Activated CD4-positive, alpha-beta T cell treated with anti-CD3 and anti-CD28 coated beads, Interleukin-2, Interleukin-4, amounts not matched to agents 100 ng/mL and 50 ng/mL, durations not matched to agents 16 hours and 8 hours (primary cell): ENCODE measurements around the gene DYNLL2.
"Not testable (repeated sequence)": the region's sequence is repeated elsewhere in the genome, so short reads cannot be mapped to it uniquely, and the experiment has no call there.

Experiments used
- DNase-seq: peaks from one replicate; pipeline ENCODE4 v3.0.0-alpha.2; 2020; ENCODE audit warnings: low spot score

The DYNLL2 gene

DNA sequence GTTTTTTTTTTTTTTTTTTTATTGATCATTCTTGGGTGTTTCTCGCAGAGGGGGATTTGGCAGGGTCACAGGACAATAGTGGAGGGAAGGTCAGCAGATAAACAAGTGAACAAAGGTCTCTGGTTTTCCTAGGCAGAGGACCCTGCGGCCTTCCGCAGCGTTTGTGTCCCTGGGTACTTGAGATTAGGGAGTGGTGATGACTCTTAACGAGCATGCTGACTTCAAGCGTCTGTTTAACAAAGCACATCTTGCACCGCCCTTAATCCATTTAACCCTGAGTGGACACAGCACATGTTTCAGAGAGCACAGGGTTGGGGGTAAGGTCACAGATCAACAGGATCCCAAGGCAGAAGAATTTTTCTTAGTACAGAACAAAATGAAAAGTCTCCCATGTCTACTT, 10.0 kb upstream of the DYNLL2 start:
- not testable (repeated sequence) for DNase-seq

DNA sequence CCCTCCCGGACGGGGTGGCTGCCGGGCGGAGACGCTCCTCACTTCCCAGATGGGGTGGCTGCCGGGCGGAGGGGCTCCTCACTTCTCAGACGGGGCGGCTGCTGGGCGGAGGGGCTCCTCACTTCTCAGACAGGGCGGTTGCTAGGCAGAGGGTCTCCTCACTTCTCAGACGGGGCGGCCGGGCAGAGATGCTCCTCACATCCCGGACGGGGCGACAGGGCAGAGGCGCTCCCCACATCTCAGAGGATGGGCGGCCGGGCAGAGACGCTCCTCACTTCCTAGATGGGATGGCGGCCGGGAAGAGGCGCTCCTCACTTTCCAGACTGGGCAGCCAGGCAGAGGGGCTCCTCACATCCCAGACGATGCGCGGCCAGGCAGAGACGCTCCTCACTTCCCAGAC, 8.8 kb upstream of the DYNLL2 start:
- not testable (repeated sequence) for DNase-seq

DNA sequence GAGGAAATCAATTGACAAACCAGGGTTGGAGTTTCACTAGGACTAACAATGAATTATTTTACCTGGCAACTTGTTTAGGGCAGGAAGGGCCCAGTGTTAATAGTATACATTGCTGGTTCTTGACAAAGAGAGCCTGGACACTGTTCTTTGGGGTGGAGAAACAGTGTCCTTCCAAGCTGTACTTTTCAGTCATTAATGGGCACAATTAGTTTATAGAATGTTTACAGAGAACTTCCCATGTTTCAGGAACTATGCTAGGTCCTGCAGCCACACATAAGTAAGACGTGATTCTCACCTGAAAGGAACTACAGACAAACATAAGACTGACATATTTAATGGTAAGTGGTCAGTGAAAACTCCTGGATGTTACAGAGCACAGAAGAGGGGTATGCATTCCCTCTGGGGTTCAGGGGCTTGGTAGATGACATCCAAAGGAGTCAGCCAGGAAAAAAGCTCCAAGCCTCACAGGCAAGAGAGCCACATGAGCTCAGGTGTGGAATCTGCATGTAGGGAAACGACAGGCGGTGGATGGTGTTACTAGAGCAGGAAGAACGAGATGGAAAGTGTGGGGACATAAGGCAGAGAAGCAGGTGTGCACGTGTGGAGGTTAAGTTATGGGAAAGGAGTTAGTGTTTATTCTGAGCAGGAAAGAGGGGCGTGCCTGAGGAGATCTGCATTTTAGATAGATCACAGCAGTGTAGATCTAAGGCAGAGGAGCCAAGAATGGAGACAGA, 3.8 kb upstream of the DYNLL2 start:
- no peak for DNase-seq

DNA sequence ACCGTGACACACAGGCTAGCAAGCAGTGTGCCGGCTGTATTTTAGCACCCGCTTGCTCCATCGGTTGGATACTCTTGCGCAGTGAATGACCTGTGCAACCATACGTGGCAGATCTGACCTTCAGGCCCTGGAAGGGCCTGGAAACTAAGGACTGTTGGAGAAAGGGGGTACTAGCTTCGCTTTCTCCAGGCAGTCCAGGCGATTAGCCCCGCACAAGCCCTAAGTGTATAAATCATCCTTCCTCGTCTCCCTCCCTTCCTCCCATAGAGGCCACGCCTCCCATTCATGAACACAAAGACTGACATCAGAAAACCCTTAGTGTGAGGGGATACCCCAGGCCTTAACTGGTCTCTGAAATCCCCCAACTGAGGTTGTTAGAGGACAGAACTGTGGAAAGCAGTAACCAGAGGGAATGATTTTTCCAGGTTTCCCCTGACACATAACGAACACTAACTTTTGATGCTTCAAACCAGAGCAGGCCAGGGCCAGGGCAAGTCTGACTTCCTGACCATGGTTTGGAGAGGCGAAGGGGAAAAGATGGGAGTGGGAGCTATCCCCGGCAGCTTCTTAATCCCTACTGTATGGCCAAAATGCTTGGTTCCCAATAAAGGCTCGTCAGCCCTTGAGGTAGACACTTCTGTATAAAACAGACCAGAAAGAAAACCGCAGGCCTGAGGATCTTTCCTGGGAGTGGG, 1.4 kb upstream of the DYNLL2 start:
- DNase-seq: no peak

DNA sequence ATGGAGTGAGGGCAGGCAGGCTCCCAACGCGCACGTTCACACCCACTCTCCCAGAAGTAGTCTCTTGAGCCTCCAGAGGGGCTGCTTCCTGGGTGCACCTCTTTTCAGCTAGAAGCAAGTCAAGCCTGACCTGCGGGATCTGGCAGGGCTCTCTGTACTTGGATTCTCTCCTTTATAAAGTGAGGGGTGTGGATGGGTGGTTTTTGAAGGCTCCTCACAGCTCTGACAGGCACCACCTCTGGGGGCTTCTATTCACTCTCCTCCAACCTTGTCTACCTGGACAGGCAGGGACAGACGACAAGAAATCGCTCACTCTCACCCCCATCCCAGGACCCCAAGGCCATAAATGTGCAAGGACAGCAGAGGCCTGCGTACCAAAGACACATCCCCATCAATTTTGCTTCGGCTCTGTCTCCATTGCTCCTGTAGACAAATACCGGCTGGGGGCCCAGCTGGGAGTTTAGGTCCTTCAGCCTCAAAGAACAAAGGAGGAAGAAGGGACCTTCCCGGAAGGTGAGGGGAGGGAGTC, 814 bp upstream of the DYNLL2 start:
- DNase-seq: no peak

DNA sequence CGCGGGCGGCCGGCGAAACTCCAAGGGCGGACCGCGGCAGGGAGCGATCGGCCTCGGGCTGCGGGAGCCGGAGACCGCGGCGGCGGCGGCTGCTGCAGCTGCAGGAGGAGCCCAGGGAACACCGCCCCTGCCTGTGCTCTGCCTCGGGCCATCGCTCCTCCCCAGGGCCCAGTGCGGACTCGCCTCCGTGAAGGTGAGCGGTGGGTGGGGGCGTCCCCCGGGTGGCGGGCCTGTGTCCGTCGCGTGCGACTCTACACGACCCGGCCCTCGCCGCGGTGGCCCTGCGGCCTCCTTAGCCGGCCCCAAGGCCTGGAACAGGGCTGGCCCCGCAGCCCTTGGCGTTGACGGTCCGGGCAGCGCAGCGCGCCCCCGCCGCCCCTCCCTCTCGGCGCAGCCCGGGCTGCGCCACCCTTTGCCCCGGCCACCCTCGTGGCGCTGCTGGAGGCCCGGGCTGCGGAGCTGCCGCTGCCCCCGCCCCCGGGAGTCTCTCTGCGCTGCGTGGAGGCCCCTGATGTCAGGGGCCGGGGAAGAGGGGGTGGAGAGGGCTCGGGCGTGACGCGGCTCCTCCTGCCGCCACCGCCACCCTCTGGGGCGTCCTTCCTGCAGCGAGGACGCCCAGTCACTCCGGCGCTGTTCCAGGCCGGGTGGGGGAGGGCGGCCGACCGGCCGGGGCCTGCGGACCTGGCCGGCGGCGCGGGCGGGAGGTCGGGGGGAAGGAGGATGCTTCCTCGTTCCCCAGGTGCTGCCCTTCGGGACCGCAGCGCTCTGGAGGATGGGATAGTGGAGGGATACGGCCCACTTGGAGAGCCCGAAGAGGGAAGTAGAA, 485 bp downstream of the DYNLL2 start:
- peak; percentile 48 for DNase-seq

DNA sequence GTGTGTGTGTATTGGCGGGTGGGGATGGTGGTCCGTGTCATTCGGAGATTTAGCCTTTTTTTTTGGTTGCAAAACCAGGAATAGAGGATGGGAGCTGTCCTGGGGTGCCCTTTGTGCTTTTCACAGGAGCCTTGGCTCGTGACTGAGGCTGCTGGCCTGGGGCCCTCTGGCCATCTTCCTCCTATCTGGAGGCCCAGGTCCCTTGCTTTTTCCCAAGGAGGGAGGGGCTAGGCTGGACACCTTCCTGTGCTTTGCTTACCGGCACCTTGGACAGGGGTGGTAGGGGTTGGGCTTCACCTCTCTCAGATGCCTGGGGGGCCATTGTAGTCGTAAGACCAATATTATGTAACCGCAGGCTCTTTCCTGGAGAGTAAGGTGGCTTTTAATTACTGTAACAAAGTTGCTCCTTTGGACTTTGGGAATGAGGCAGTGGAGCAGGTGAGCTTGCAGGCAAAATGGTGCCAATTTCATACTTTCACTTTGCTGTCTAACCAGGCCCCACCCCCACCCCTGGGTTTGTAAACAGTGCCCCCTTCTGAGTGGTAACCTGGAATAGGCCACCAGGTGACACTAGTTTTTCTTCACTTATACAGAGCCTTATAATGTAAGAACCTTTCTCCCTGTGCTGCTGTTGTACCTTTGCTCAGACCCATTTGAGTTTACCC, 1.2 kb downstream of the DYNLL2 start:
- peak; percentile 30 for DNase-seq

DNA sequence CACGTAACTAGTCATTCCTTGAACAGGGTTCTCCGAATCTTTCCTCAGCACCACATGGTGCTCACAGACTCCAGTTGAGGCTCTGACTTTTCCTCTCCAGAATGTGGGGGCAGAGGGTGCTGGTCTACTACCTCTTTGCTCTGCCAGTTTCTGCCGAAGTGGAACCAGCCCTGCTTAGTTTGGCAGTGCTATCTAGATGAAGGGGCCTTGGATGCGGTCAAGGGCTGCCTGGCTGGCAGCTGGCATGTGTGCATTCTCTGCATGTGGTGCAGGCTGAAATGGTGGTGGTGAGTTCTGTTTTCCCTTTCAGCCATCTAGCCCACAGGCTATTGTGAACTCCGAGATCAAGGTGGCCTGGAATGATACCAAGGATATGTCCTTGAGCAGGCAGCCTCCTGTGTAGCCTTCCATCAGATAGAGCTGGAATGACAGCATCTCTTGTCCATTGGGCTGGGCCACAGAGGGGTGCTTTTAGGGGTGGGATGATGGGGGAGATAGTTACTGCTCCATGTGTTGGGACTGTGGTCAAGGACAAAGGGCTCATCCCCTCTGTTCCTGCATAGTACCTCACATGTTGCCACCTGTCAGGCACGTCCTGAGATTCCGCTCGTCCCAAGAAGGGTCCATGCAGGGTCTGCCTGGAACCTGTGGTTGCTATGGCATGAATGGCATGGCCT, 2.0 kb downstream of the DYNLL2 start:
- DNase-seq: no peak

DNA sequence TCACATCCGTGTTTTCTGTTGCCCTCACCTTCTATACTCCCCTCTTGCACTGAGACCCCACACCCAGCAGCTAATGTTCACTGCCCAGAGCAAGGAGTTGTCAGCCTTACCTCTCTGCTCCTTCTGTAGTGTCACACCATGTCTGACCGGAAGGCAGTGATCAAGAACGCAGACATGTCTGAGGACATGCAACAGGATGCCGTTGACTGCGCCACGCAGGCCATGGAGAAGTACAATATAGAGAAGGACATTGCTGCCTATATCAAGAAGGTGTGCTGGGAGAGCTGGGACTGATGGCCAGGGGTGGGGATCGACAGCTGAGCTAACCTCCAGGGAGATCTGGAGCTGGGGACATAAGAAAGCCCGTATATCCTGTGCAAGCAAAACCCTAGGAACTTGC, 3.7 kb downstream of the DYNLL2 start:
- no peak for DNase-seq

DNA sequence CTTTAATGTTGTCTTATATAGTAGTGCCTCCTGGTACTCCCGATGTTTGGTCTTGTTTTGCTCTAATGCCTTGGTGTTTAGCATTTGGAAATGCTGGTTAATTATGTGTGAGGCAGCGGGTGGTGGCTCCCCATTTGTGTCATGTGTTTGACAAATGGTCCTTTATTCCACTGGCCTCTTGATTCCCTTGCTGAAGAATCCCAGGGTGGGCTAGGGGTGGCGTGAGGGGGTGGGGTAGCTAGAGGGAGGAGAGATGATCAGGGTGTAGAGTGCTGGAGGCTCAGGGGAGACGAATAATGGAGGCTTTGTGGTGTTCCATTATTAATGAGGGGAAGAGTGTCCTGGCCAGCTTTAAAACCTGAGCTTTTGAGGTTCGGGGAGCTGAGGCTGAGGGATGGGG, 5.4 kb downstream of the DYNLL2 start:
- no peak for DNase-seq

DNA sequence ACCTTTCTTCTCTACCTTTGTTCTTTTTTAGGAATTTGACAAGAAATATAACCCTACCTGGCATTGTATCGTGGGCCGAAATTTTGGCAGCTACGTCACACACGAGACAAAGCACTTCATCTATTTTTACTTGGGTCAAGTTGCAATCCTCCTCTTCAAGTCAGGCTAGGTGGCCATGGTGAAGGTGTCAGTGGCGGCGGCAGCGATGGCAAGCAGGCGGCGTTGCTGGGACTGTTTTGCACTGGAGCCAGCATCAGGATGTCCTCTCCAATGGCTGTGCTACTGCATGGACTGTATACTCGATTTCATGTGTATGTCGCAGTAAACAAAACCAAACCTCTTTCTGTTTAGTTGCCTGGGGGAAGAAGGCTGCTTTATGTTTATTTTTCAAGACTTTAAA, 5.9 kb downstream of the DYNLL2 start:
- DNase-seq: no peak

DNA sequence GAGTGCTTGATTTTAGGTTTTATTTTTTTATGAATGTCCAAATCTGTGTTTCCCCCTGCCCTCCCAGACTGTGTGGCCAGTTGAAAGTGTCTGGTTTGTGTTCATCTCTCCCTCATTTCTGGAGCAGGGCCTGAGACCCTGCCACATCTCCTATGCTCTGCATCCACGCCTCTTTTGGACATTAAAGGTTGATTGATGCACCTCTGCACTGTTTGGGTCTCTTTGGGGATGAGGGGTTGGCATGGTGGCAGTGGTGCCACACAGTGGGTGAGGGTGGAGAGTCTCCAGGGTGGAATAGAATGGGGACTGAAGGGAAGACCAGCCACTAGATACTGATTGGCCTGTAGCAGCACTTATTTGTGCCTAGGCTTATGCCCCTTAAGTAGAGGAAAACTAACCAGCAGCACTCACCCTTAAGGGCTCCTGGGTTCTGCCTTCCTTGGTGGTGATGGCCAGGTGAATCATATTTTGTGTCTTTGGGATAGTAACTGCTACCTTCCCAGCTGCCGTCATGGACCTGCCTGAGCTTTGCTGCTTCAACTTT, 7.9 kb downstream of the DYNLL2 start:
- DNase-seq: no peak

DNA sequence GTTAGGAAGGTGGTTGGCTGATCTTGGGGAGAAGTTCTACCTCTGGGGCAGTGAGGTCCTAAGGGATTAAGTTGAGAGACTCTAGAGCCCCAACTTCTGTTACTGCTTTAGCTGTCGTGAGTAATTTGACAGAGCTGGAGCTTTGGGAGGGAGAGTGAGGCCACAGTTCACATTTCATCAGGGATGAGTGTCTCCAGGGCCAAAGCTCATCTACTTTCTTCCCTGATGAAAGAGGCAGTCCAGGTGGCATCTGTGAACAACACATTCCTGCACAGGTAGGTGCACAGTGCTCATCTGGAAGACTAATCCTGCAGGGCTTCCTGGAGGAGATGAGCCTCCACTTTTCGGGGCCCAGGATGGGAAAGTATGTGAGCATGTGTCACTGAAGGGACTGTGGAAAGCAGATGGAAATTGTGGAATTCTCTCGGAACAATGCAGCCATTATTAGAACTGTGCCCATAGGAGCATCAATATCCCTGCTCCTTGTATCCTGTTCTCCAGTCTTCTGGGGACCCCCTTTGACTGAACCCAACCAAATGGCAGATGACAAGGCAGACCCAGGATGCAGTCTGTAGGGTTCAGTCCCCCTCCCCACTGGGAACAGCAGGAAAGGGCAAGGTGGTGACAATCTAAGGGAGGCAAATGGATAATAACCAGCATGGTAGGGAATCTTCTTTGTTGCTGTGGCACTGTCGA, 9.0 kb downstream of the DYNLL2 start:
- no peak for DNase-seq

DNA sequence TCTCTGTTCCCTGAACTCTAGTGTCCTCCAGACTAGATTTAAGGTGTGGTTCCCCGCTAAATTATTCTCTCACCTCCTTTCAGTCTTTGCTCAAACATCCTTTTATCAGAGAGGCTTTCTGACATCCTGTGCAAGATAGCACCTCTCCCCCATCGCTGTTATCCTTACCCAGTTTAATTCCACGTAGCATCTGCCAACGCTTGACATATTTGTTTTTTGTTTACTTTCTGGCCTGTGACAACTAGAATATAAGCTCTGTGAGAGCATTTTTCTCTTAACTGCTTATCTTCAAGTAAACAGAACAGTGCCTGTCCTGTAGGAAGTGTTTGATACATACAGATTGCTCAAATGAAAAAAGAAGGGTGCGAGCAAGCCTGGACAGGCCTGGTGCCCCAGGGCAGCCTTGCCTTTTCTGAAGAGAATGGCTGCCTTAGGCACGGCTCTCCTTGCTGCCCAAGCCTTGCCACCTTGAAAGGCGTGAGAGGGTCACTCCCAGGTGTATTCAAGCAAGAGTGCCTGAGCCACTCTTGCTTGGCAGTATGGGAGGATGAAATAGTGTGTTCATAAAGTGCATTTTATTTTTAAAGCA, 9.7 kb downstream of the DYNLL2 start:
- no peak for DNase-seq

DNA sequence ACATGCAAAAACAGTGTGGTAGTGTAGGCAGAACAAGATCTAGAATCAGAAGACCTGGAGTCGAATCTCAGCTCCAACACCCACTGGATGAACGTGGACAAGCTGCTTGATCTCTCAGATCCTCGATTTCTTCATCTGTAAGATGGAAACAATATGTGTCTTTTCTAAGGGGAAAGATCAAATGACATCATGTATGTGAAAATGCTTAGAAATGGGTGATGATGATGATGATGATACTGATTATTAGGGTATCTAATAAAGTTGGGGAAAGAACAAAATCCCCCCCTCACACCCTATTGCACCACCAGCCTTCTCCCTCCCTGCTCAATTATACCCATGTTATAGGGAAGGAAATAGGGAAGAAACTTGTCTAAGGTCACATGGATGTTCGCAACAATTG, 10.9 kb downstream of the DYNLL2 start:
- DNase-seq: no peak

DNA sequence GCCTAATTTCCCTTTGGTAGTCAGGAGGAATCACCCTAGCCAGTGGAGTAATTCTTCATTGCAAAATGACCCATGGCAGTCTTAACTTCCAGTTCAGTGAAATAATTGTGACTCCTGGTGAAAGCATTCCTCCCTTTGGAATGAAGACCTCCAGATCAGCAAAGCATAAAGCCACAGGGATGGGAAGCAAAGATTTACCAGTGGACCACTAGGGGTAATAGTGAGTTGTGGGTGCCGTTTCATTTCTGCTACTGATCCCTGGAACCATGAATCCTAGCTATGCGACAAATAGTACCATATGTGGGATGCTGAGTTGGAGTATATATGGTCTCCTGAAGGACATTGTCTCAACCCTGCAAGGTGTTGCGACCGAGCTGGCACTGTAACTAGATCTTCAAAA, 13.7 kb downstream of the DYNLL2 start:
- no peak for DNase-seq

DNA sequence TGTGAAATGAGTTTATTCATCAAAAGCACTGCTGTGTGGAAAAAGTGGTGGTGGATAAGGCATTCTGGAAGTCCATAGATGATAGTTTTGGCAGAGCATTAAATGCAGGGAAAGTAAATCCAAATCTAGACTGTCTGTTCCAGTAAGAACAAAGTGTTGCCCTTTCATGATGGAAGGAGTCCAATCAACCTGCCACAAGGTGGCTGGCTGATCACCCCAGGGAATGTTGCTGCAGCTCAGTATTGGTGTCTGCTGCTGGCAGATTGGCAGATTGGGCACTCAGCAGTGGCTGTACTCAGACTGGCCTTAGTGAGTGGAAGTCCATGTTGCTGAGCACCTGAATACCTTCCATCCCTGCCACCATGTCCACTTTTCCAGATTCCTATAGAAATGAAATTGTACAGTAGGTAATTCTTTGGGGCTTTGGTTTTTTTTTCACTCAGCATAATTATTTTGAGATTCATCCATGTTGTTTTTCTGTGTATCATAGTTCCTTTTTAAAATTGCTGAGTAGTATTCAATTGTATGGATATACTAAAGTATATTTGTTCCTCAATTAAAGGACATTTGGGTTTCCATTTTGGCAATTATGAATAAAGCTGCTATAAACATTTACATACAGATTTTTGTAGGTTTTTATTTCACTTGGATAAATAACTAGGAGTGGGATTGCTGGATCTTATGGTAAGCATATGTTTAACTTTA, 14.3 kb downstream of the DYNLL2 start:
- DNase-seq: no peak

DNA sequence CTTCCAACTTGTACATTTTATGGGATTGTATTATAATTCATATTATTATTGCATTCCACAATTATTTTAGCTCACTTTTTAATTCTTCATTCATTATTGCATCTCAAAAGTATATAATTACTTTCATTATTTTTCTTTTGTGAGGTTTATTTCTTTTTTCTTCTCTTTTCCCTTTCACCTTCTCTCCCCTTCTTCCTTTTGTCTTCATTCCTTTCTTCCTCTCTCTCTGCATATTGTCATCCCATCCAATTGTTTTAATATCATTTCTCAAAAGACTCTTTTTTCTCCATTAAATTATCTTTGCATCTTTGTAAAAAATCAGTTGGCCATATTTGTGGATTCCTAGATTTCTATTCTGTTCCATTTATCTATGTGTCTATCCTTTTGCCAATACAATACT, 17.3 kb downstream of the DYNLL2 start:
- DNase-seq: no peak

DNA sequence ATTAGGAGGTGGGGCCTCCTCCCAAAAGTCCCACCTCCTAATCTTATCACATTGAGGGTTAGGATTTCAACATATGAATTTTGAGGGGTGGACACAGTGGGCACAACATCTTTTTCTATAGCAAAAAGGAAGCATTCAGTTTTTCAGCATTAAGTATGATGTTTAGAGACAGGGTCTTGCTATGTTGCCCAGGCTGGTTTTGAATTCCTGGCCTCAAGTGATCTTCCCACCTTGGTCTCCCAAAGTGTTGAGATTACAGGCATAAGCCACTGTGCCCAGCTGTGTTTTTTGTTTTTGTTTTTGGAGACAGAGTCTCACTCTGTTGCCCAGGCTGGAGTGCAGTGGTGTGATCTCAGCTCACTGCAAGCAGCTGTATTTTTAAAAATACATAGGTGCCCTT, 18.7 kb downstream of the DYNLL2 start:
- not testable (repeated sequence) for DNase-seq

DNA sequence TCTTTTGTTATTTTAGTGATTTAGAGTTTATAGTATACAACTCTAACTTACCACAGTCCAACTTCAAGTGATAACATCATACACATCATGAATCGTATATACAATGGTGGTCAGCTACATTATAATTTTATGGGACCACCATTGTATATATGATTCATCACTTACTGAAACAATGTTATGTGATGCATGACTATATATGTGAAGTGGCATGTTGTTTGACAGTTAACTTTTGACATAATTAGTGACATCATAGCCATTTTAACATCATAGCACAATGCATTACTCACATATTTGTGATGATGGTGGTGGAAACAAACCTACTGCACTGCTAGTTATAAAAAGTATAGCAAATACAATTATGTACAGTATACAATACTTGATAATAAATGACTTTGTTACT, 21.9 kb downstream of the DYNLL2 start:
- DNase-seq: no peak
